Measurements from ENCODE around the gene NPR2. TPM values are rescaled to one million over a fixed set of nuclear protein-coding genes. Genes with fewer than 3 reads are reported as not detected.

NPR2 gene
- total and polyA plus RNA-seq, 2 of the 13 experiments (the other 11 are each of a cell fraction or from before 2014, with no cell fraction given), result 7.4 to 9.4 TPM

- TF ChIP-seq, protein P1, sequence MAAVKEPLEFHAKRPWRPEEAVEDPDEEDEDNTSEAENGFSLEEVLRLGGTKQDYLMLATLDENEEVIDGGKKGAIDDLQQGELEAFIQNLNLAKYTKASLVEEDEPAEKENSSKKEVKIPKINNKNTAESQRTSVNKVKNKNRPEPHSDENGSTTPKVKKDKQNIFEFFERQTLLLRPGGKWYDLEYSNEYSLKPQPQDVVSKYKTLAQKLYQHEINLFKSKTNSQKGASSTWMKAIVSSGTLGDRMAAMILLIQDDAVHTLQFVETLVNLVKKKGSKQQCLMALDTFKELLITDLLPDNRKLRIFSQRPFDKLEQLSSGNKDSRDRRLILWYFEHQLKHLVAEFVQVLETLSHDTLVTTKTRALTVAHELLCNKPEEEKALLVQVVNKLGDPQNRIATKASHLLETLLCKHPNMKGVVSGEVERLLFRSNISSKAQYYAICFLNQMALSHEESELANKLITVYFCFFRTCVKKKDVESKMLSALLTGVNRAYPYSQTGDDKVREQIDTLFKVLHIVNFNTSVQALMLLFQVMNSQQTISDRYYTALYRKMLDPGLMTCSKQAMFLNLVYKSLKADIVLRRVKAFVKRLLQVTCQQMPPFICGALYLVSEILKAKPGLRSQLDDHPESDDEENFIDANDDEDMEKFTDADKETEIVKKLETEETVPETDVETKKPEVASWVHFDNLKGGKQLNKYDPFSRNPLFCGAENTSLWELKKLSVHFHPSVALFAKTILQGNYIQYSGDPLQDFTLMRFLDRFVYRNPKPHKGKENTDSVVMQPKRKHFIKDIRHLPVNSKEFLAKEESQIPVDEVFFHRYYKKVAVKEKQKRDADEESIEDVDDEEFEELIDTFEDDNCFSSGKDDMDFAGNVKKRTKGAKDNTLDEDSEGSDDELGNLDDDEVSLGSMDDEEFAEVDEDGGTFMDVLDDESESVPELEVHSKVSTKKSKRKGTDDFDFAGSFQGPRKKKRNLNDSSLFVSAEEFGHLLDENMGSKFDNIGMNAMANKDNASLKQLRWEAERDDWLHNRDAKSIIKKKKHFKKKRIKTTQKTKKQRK (IDR thresholded peaks at IDR 0.05; ENCODE audit: low read length), result no peak
- no peak for TF ChIP-seq ZNF354B (CRISPR knock-in tag; IDR thresholded peaks at IDR 0.05)
- no peak for TF ChIP-seq ZBTB2 (CRISPR knock-in tag; IDR thresholded peaks at IDR 0.05; ENCODE audit: low read depth)
- TF ChIP-seq DPF2 (CRISPR knock-in tag; IDR thresholded peaks at IDR 0.05; ENCODE audit: borderline replicate concordance, low read depth), result no peak
- TF ChIP-seq, protein P2, sequence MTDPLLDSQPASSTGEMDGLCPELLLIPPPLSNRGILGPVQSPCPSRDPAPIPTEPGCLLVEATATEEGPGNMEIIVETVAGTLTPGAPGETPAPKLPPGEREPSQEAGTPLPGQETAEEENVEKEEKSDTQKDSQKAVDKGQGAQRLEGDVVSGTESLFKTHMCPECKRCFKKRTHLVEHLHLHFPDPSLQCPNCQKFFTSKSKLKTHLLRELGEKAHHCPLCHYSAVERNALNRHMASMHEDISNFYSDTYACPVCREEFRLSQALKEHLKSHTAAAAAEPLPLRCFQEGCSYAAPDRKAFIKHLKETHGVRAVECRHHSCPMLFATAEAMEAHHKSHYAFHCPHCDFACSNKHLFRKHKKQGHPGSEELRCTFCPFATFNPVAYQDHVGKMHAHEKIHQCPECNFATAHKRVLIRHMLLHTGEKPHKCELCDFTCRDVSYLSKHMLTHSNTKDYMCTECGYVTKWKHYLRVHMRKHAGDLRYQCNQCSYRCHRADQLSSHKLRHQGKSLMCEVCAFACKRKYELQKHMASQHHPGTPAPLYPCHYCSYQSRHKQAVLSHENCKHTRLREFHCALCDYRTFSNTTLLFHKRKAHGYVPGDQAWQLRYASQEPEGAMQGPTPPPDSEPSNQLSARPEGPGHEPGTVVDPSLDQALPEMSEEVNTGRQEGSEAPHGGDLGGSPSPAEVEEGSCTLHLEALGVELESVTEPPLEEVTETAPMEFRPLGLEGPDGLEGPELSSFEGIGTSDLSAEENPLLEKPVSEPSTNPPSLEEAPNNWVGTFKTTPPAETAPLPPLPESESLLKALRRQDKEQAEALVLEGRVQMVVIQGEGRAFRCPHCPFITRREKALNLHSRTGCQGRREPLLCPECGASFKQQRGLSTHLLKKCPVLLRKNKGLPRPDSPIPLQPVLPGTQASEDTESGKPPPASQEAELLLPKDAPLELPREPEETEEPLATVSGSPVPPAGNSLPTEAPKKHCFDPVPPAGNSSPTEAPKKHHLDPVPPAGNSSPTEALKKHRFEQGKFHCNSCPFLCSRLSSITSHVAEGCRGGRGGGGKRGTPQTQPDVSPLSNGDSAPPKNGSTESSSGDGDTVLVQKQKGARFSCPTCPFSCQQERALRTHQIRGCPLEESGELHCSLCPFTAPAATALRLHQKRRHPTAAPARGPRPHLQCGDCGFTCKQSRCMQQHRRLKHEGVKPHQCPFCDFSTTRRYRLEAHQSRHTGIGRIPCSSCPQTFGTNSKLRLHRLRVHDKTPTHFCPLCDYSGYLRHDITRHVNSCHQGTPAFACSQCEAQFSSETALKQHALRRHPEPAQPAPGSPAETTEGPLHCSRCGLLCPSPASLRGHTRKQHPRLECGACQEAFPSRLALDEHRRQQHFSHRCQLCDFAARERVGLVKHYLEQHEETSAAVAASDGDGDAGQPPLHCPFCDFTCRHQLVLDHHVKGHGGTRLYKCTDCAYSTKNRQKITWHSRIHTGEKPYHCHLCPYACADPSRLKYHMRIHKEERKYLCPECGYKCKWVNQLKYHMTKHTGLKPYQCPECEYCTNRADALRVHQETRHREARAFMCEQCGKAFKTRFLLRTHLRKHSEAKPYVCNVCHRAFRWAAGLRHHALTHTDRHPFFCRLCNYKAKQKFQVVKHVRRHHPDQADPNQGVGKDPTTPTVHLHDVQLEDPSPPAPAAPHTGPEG (CRISPR knock-in tag; IDR thresholded peaks at IDR 0.05), result no peak
- TF ChIP-seq ARID5B (CRISPR knock-in tag; IDR thresholded peaks at IDR 0.05), result no peak
- TF ChIP-seq ZNF251 (CRISPR knock-in tag; IDR thresholded peaks at IDR 0.05), result no peak
- no peak for TF ChIP-seq RBM22 (optimal IDR thresholded peaks at IDR 0.05; ENCODE audit: low read length)
- no peak for TF ChIP-seq XRCC5 (optimal IDR thresholded peaks at IDR 0.05; ENCODE audit: low read length)
- no peak for TF ChIP-seq PHF21A (CRISPR knock-in tag; IDR thresholded peaks at IDR 0.05)
- TF ChIP-seq, protein P3, sequence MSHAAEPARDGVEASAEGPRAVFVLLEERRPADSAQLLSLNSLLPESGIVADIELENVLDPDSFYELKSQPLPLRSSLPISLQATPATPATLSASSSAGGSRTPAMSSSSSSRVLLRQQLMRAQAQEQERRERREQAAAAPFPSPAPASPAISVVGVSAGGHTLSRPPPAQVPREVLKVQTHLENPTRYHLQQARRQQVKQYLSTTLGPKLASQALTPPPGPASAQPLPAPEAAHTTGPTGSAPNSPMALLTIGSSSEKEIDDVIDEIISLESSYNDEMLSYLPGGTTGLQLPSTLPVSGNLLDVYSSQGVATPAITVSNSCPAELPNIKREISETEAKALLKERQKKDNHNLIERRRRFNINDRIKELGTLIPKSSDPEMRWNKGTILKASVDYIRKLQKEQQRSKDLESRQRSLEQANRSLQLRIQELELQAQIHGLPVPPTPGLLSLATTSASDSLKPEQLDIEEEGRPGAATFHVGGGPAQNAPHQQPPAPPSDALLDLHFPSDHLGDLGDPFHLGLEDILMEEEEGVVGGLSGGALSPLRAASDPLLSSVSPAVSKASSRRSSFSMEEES (CRISPR knock-in tag; IDR thresholded peaks at IDR 0.05), result no peak
- TF ChIP-seq FOXK1 (CRISPR knock-in tag; IDR thresholded peaks at IDR 0.05; ENCODE audit: borderline replicate concordance, low read depth), result no peak
These were observed 41.7 kb upstream of the NPR2 start (continued) for GRCh38 chr9:35749515-35750255.
